ENCODE measurements around the gene FGD4. TPM values are rescaled to one million over a fixed set of nuclear protein-coding genes. Genes with fewer than 3 reads are reported as not detected.
A peak's percentile ranks its signal among the peaks of the same experiment; 100 is the strongest.

The FGD4 gene
- total and polyA plus RNA-seq, 3 donors from 2014 or later, result 51.0 to 90.2 (median 74.9) TPM

DNA sequence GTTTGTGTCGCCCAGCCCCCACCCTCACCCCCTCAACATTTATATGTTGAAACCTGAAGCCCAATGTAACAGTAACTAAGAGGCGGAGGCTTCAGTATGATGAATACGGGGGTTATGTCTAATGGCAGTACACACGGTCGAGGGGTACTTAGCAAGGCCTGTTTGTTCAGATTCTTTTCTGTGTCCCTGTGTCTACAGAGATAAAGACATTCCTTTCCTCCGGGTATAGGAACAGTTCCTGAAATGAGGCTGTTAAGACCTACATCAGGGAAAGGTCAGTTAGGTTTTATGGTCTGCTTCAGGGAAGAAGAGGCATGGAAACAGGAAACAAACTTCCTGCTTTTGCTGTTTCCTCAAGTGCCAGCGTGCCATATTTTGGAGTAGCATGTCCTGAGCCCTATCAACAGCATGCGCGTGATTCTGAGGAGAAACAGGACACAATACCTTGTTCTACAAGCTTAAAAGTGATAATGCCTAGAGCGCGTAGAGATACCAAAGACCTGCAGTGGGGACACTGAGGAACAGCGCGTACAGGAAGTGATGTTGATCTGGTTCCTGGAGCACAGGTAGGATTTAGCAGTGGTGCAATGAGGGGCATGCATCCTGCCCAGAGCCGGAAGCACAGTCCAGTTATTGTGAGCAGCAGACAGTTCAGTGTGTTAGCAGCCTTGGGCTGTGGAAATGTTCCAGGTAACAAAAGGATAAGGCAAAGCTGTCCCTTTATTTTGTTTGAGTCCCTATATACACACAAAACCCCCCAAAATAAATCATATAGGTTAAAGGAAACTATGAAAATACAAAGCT lies 47.2 kb downstream of the FGD4 start:
- DNase-seq, result no peak
- TF ChIP-seq, protein P1, sequence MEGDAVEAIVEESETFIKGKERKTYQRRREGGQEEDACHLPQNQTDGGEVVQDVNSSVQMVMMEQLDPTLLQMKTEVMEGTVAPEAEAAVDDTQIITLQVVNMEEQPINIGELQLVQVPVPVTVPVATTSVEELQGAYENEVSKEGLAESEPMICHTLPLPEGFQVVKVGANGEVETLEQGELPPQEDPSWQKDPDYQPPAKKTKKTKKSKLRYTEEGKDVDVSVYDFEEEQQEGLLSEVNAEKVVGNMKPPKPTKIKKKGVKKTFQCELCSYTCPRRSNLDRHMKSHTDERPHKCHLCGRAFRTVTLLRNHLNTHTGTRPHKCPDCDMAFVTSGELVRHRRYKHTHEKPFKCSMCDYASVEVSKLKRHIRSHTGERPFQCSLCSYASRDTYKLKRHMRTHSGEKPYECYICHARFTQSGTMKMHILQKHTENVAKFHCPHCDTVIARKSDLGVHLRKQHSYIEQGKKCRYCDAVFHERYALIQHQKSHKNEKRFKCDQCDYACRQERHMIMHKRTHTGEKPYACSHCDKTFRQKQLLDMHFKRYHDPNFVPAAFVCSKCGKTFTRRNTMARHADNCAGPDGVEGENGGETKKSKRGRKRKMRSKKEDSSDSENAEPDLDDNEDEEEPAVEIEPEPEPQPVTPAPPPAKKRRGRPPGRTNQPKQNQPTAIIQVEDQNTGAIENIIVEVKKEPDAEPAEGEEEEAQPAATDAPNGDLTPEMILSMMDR (IDR thresholded peaks at IDR 0.05), result no peak
- TF ChIP-seq POLR2A (IDR thresholded peaks at IDR 0.05), result no peak
- Histone ChIP-seq H3K4me3 (no peak overlapping the region), H3K9me3 (no peaks in the 10 kb centered on the region), H3K4me1 (peaks cover 8% of the 10 kb centered on the region), H3K36me3 (ENCODE audit: low read depth, missing control alignments) (no peaks in the 10 kb centered on the region), H3K27me3 (no peaks in the 10 kb centered on the region), H3K27ac (peak overlapping the region; percentile 47 to 51)
- intact Hi-C loops (cut with DNase I; ENCODE audit: low total_unique reads), result loop anchor here (10.0 kb wide), 1 partner anchor 218 kb away; no protein-coding TSS in a partner anchor
- WGBS, 2 donors, result 73 to 78% methylated on average over 14 of the region's 14 CpGs

DNA sequence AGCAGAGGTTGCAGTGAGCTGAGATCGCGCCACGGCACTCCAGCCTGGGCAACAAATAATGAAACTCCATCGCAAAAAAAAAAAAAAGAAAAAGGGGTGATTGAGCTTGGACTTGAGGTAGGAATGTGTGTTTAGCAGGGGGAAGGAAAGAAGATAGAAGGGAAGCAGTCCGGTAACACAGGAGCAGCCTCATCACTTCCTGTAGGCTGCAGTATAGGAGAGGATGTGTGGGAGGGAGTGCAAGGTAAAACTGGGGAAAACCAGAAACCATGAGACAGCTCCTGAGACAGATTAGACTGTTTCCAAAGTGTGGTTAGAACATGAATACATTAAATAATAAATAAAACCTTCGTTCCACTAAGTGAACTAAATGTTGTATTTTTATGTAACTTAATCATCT lies 49.2 kb downstream of the FGD4 start:
- WGBS, 2 donors, result 80 to 84% methylated on average over 6 of the region's 6 CpGs
- H3K9me3 ChIP-seq, result no peaks in the 10 kb centered on the region

DNA sequence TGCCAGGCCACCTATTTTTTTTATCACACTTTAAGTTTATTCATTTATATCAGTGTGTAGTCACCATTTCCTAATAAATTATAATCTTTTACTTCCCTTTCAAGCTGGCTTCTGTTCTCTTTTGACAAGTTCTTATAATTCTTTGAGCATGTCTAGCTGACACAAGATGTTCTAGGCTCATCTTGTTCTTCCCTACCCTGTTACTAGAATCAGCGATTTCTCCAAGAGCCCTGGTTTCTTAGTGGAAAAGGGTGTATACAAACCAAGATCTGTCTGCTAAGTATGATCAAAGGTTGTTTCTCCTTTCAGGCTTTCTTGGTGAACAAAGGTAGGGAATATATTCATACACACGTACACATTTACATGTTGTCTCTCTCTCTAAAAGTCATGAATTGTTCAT lies 51.0 kb downstream of the FGD4 start:
- no peaks in the 10 kb centered on the region for H3K36me3 ChIP-seq (ENCODE audit: low read depth, missing control alignments)
- H3K27ac ChIP-seq, result no peak overlapping the region
- no peak for DNase-seq
- WGBS, 2 donors, result 66 to 72% methylated on average over 2 of the region's 2 CpGs
- TF ChIP-seq POLR2A (IDR thresholded peaks at IDR 0.05), result no peak
- no peaks in the 10 kb centered on the region for H3K9me3 ChIP-seq
- H3K4me1 ChIP-seq, result peaks cover 22% of the 10 kb centered on the region
- no peaks in the 10 kb centered on the region for H3K27me3 ChIP-seq
- intact Hi-C loops (cut with DNase I; ENCODE audit: low total_unique reads), result no loop called here
- no peak overlapping the region for H3K4me3 ChIP-seq

More for the DNA sequence above, 49.2 kb downstream of the FGD4 start:
- no peak overlapping the region for H3K27ac ChIP-seq
- H3K36me3 ChIP-seq (ENCODE audit: low read depth, missing control alignments), result no peaks in the 10 kb centered on the region
- DNase-seq, result no peak
- H3K4me3 ChIP-seq, result no peak overlapping the region
- intact Hi-C loops (cut with DNase I; ENCODE audit: low total_unique reads), result loop anchor here (10.0 kb wide), 1 partner anchor 216 kb away; no protein-coding TSS in a partner anchor
- no peaks in the 10 kb centered on the region for H3K27me3 ChIP-seq
- TF ChIP-seq, protein P1 (IDR thresholded peaks at IDR 0.05), result no peak
- no peak for TF ChIP-seq POLR2A (IDR thresholded peaks at IDR 0.05)
- H3K4me1 ChIP-seq, result peaks cover 8% of the 10 kb centered on the region

DNA sequence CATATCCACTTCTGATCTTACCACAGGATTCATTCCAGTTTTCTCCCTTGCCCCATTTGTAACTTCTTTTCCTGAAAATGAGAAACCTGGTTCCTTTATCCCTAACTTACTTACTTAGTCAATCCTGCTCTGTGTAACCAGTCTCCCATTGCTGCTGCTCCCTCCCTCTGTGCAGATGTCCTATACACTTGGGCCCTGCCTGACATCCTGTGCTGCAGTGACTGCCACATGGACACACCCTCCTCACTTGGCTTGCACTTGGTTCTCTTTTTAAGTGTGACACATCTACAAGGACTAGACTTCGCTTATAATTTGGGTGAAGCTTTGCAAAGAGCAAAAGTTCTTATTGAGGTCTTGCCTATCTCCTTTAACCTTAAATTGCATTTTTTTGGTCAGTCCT lies 51.4 kb downstream of the FGD4 start:
- Histone ChIP-seq H3K9me3 (no peaks in the 10 kb centered on the region), H3K4me3 (no peak overlapping the region), H3K36me3 (ENCODE audit: low read depth, missing control alignments) (no peaks in the 10 kb centered on the region), H3K4me1 (peaks cover 22% of the 10 kb centered on the region), H3K27me3 (no peaks in the 10 kb centered on the region), H3K27ac (no peak overlapping the region)
- intact Hi-C loops (cut with DNase I; ENCODE audit: low total_unique reads), result no loop called here
- no peak for TF ChIP-seq POLR2A (IDR thresholded peaks at IDR 0.05)
- TF ChIP-seq, protein P1 (IDR thresholded peaks at IDR 0.05), result no peak
- DNase-seq, result no peak
- 71 to 86% methylated on average over 1 of the region's 1 CpG for WGBS, 2 donors

DNA sequence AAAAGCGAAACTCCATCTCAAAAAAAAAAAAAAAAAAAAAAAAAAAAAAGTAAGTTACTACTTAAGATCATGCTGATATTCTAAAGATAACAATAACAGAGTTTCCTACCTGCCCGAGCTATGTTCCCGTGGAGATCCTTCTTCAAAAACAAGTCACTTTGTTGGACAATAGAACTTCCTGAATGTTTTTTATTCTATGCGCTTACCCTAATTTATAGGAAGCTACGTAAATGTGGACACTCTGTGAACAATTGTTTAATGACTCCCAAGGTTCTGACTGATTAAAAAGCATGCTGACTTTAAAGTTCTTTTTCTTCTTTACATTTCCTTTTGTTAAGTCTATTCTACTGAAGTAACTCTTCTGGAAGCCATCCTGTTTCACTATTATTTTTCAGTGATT lies 52.5 kb downstream of the FGD4 start:
- intact Hi-C loops (cut with DNase I; ENCODE audit: low total_unique reads), result no loop called here
- no peak for DNase-seq
- Histone ChIP-seq H3K27me3 (no peaks in the 10 kb centered on the region), H3K9me3 (no peaks in the 10 kb centered on the region), H3K4me3 (no peak overlapping the region), H3K4me1 (peaks cover 14% of the 10 kb centered on the region), H3K27ac (no peak overlapping the region), H3K36me3 (ENCODE audit: low read depth, missing control alignments) (no peaks in the 10 kb centered on the region)
- WGBS, 2 donors, result 74 to 82% methylated on average over 5 of the region's 5 CpGs
- TF ChIP-seq, protein P1 (IDR thresholded peaks at IDR 0.05), result no peak
- no peak for TF ChIP-seq POLR2A (IDR thresholded peaks at IDR 0.05)

Measured in testis (tissue), 3 donors.